Measurements from ENCODE around the gene PITPNM3. TPM values are rescaled to one million over a fixed set of nuclear protein-coding genes. Genes with fewer than 3 reads are reported as not detected.

The PITPNM3 gene
- polyA plus RNA-seq, 2 donors, result 9.5 to 14.4 TPM

DNA sequence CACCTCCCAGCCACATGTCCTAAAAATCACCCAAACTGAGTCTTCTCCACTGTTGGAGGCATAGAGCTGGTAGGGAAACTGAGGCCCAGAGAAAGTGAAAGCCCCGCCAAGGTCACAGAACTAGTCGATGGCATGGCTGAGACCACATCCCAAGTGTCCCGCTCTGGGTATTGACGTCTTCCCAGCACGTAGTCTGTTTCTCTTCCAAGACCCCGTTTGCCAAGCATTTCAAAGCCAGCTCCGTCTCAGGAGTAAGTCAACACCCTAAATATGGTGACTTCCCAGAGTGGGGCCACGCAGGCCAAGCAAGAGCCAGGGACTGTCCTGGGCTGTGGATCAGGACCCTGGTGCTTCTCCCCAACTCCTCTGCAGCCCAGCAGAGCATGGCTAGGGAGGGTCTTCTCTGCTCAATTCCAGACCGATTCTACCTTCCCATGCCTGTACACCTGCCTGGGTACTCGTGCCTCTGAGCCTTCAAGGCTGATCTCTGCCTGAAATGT, 19.7 kb downstream of the PITPNM3 start:
- peaks cover 5 to 27% of the 10 kb centered on the region in 2 donors for H3K36me3 ChIP-seq (ENCODE audit: control insufficient read depth in 2 of 2, insufficient read depth in 2 of 2, low read length in 1 of 2)
- 87 to 91% methylated on average over 10 of the region's 10 CpGs for WGBS, 2 donors
- H3K27ac ChIP-seq (ENCODE audit: low read depth in 2 of 2, low read length in 1 of 2), result no peak overlapping the region

DNA sequence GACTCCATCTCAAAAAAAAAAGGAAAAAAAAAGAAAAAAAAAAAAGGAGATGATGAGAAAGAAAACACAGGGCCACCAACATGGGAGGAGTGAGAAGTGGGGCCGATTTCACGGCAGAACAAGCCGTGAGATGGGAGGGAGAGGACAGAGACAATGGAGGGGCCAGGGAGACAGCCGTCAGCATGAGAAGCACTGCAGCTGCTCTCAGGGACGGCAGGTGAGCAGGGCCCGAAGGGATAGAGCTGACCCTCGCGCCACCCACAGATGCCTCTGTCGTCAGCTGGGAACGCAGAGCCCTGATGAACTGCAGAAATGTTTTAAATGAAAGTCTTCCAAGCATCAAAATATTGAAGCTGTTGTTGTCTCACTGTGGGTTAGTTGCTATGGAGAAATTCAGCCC, 20.3 kb downstream of the PITPNM3 start:
- no peaks in the 10 kb centered on the region for H3K27me3 ChIP-seq (ENCODE audit: control insufficient read depth in 1 of 2, insufficient read depth in 2 of 2, low read length in 2 of 2)
- no peak overlapping the region for H3K4me3 ChIP-seq (ENCODE audit: low read depth in 1 of 2, low read length in 2 of 2)
- peaks cover 0 to 3% of the 10 kb centered on the region in 2 donors for H3K4me1 ChIP-seq (ENCODE audit: control insufficient read depth in 2 of 2, insufficient read depth in 2 of 2, low read length in 1 of 2)
- no peaks in the 10 kb centered on the region for H3K9me3 ChIP-seq (ENCODE audit: control insufficient read depth in 2 of 2, insufficient read depth in 1 of 2, low read depth in 1 of 2, low read length in 1 of 2)
- no peak overlapping the region for H3K27ac ChIP-seq (ENCODE audit: low read depth in 2 of 2, low read length in 1 of 2)
- 84 to 91% methylated on average over 10 of the region's 10 CpGs for WGBS, 2 donors
- peaks cover 5 to 27% of the 10 kb centered on the region in 2 donors for H3K36me3 ChIP-seq (ENCODE audit: control insufficient read depth in 2 of 2, insufficient read depth in 2 of 2, low read length in 1 of 2)

More for the DNA sequence above, 19.7 kb downstream of the PITPNM3 start:
- Histone ChIP-seq H3K4me3 (ENCODE audit: low read depth in 1 of 2, low read length in 2 of 2) (no peak overlapping the region), H3K27me3 (ENCODE audit: control insufficient read depth in 1 of 2, insufficient read depth in 2 of 2, low read length in 2 of 2) (no peaks in the 10 kb centered on the region), H3K9me3 (ENCODE audit: control insufficient read depth in 2 of 2, insufficient read depth in 1 of 2, low read depth in 1 of 2, low read length in 1 of 2) (no peaks in the 10 kb centered on the region), H3K4me1 (ENCODE audit: control insufficient read depth in 2 of 2, insufficient read depth in 2 of 2, low read length in 1 of 2) (no peaks in the 10 kb centered on the region)

DNA sequence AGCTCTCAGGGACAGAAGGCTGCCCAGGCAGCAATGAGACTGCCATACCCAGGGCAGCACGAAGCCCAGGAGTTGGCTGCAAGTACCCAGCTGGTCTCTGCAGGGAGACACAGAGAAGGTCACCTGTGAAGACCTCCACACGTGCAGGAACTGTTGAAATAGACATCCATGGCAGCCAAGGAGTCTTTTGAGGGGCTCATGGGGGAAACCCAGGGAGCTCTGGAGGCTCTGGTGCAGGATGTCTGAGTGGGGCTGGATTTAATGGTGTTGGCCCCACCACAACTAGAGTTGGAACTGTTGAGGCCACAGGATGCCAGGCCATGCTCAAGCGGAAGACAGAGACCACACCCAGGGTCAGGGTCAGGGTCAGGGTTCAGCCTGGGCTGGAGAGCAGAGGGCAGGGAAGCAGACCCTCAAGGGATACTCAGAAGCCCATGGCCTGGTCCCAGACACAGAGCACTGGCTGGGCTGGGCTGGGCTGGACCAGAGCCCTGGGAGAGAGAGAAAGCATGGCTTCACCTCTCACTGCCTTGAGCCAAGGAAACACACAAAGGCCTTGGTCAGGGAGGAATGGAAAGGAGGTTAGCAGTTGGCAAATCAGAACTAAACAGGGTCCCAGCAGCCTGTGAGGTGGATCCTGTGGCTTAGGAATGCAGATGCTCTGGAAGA, 21.4 kb downstream of the PITPNM3 start:
- Histone ChIP-seq H3K4me3 (ENCODE audit: low read depth in 1 of 2, low read length in 2 of 2) (no peak overlapping the region), H3K36me3 (ENCODE audit: control insufficient read depth in 2 of 2, insufficient read depth in 2 of 2, low read length in 1 of 2) (peaks cover 5 to 27% of the 10 kb centered on the region in 2 donors), H3K9me3 (ENCODE audit: control insufficient read depth in 2 of 2, insufficient read depth in 1 of 2, low read depth in 1 of 2, low read length in 1 of 2) (no peaks in the 10 kb centered on the region), H3K27me3 (ENCODE audit: control insufficient read depth in 1 of 2, insufficient read depth in 2 of 2, low read length in 2 of 2) (no peaks in the 10 kb centered on the region), H3K4me1 (ENCODE audit: control insufficient read depth in 2 of 2, insufficient read depth in 2 of 2, low read length in 1 of 2) (peaks cover 0 to 3% of the 10 kb centered on the region in 2 donors), H3K27ac (ENCODE audit: low read depth in 2 of 2, low read length in 1 of 2) (no peak overlapping the region)
- WGBS, 2 donors, result 63 to 72% methylated on average over 3 of the region's 3 CpGs

DNA sequence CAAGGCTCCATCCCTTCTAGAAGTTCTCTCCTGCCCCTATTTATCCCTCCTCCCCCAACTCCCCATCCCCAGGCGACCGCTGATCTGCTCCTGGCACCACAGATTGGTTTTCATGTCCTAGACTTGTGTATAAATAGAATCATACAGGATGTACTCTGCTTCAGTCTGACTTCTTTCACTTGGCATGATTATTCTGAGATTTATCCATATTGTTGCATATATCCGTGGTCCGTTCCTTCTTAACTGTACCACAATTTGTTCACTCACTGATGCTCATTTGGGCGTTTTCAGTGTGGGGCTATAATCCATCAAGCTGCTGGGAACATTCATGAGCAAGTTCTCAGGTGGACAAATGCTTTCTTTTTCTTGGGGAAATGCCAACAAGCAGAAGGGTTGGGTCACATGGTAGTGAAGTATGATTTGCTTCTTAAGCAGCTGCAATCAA, 23.9 kb downstream of the PITPNM3 start:
- 65 to 74% methylated on average over 5 of the region's 5 CpGs for WGBS, 2 donors
- Histone ChIP-seq H3K9me3 (ENCODE audit: control insufficient read depth in 2 of 2, insufficient read depth in 1 of 2, low read depth in 1 of 2, low read length in 1 of 2) (no peaks in the 10 kb centered on the region), H3K4me3 (ENCODE audit: low read depth in 1 of 2, low read length in 2 of 2) (no peak overlapping the region), H3K27ac (ENCODE audit: low read depth in 2 of 2, low read length in 1 of 2) (no peak overlapping the region), H3K27me3 (ENCODE audit: control insufficient read depth in 1 of 2, insufficient read depth in 2 of 2, low read length in 2 of 2) (no peaks in the 10 kb centered on the region), H3K36me3 (ENCODE audit: control insufficient read depth in 2 of 2, insufficient read depth in 2 of 2, low read length in 1 of 2) (peaks cover 3 to 27% of the 10 kb centered on the region in 2 donors), H3K4me1 (ENCODE audit: control insufficient read depth in 2 of 2, insufficient read depth in 2 of 2, low read length in 1 of 2) (peaks cover 0 to 3% of the 10 kb centered on the region in 2 donors)

DNA sequence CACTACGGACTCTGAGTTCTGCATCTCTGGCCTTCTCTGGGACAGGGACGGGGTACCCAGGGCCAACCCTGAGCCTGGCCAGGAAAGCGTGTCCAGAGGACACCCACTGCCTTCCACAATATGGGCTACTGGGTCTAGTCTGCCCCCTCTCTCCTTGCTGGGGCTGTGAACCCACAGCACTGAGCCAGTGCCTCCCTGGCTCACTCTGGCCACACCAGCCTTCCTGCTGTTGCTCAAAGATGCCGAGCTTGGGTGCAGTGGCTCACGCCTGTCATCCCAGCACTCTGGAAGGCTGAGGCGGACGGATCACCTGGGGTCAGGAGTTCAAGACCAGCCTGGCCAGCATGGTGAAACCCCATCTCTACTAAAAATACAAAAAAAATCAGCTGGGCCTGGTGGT, 24.8 kb downstream of the PITPNM3 start:
- no peaks in the 10 kb centered on the region for H3K27me3 ChIP-seq (ENCODE audit: control insufficient read depth in 1 of 2, insufficient read depth in 2 of 2, low read length in 2 of 2)
- WGBS, 2 donors, result 85 to 95% methylated on average over 7 of the region's 7 CpGs
- H3K9me3 ChIP-seq (ENCODE audit: control insufficient read depth in 2 of 2, insufficient read depth in 1 of 2, low read depth in 1 of 2, low read length in 1 of 2), result no peaks in the 10 kb centered on the region
- H3K4me1 ChIP-seq (ENCODE audit: control insufficient read depth in 2 of 2, insufficient read depth in 2 of 2, low read length in 1 of 2), result peaks cover 0 to 3% of the 10 kb centered on the region in 2 donors
- H3K4me3 ChIP-seq (ENCODE audit: low read depth in 1 of 2, low read length in 2 of 2), result no peak overlapping the region
- peaks cover 3 to 19% of the 10 kb centered on the region in 2 donors for H3K36me3 ChIP-seq (ENCODE audit: control insufficient read depth in 2 of 2, insufficient read depth in 2 of 2, low read length in 1 of 2)
- H3K27ac ChIP-seq (ENCODE audit: low read depth in 2 of 2, low read length in 1 of 2), result no peak overlapping the region

DNA sequence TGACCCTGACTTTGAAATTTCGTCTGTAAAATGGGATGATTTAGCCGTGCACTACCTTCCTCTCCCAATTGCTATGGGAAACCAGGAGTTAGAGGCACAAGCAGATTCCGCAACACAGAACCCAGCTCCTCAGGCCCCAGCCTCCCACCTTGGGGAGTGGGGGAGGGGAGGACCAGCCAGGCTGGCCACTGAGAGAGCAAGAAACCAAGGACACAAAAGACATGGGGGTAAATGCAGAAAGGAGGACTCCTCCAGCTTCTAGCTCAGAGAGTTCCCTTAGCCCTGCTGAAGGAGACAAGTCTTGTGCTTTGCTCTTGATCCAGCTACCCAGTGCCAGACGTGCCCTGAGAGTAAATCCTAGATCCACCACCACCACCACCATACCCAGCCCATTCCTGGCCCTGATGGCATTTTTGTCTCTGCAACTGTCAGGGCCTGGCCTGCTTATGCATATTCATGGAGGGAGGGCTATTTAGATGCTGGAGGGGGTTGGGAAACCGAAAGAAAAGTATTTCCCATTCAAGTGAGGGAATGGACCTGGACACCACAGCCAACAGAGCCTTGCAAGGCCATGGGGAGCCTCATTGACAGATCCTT, 25.9 kb downstream of the PITPNM3 start:
- 84 to 86% methylated on average over 5 of the region's 5 CpGs for WGBS, 2 donors
- Histone ChIP-seq H3K36me3 (ENCODE audit: control insufficient read depth in 2 of 2, insufficient read depth in 2 of 2, low read length in 1 of 2) (peaks cover 3 to 16% of the 10 kb centered on the region in 2 donors), H3K27ac (ENCODE audit: low read depth in 2 of 2, low read length in 1 of 2) (no peak overlapping the region), H3K4me1 (ENCODE audit: control insufficient read depth in 2 of 2, insufficient read depth in 2 of 2, low read length in 1 of 2) (peaks cover 0 to 3% of the 10 kb centered on the region in 2 donors), H3K27me3 (ENCODE audit: control insufficient read depth in 1 of 2, insufficient read depth in 2 of 2, low read length in 2 of 2) (no peaks in the 10 kb centered on the region), H3K9me3 (ENCODE audit: control insufficient read depth in 2 of 2, insufficient read depth in 1 of 2, low read depth in 1 of 2, low read length in 1 of 2) (no peaks in the 10 kb centered on the region), H3K4me3 (ENCODE audit: low read depth in 1 of 2, low read length in 2 of 2) (no peak overlapping the region)

DNA sequence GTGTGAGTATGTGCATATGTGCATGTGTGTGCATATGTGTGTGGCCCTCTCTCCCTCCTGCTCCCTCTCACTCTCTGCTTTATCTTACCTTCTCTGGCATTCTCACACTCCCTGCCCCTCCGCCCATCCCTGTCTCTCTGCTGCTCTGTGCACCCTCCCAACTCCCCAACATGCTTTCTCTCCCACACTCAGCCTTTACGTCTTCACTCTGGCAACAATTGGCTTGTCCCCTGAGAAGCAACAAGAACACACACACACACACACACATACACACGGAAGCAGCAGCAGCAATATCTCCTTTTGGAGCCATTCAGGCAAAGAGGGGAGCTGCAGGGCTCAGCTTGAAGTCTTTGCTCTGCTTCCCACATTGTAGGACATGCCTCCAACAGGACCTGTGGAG, 27.8 kb downstream of the PITPNM3 start:
- Histone ChIP-seq H3K27me3 (ENCODE audit: control insufficient read depth in 1 of 2, insufficient read depth in 2 of 2, low read length in 2 of 2) (no peaks in the 10 kb centered on the region), H3K4me3 (ENCODE audit: low read depth in 1 of 2, low read length in 2 of 2) (no peak overlapping the region), H3K27ac (ENCODE audit: low read depth in 2 of 2, low read length in 1 of 2) (no peak overlapping the region), H3K9me3 (ENCODE audit: control insufficient read depth in 2 of 2, insufficient read depth in 1 of 2, low read depth in 1 of 2, low read length in 1 of 2) (no peaks in the 10 kb centered on the region), H3K4me1 (ENCODE audit: control insufficient read depth in 2 of 2, insufficient read depth in 2 of 2, low read length in 1 of 2) (peaks cover 0 to 5% of the 10 kb centered on the region in 2 donors), H3K36me3 (ENCODE audit: control insufficient read depth in 2 of 2, insufficient read depth in 2 of 2, low read length in 1 of 2) (peaks cover 0 to 10% of the 10 kb centered on the region in 2 donors)
- WGBS, 2 donors, result 71 to 76% methylated on average over 3 of the region's 3 CpGs

DNA sequence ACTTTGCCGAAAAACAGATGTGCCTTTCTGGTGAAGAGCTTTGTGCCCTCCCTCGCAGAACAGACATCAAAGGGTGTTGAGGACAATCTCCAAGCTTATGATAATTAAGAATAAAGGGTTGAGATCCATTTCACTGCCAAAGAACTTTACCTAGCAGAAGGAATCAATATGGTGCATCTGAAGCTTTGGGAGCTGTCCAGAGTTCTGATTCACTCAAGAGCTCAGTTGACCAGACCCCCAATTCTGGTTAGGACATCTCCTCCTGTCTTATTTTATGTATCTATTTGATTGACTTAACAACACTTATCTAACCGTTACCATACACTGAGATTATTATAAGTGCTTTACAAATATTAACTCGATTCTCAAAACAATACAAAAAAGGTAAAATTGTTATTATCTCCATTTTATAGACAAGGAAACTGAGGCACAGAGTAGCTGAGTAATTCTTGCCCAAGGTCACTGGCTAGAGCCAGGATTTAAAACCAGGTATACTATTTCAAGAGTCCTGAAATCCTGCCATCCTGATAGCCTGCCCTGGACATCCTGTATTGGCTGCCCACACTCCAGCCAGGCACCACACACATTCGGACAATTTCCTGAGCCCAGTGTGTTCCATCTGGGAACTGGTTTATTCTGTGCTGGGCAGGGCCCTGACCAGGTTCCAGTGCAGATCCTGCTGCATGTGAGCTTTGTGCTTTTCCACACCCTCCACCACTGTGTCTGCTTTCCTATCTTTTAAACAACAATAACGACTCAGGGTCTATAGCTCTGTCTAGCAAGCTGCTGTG, 29.8 kb downstream of the PITPNM3 start:
- peaks cover 0 to 4% of the 10 kb centered on the region in 2 donors for H3K4me1 ChIP-seq (ENCODE audit: control insufficient read depth in 2 of 2, insufficient read depth in 2 of 2, low read length in 1 of 2)
- no peaks in the 10 kb centered on the region for H3K9me3 ChIP-seq (ENCODE audit: control insufficient read depth in 2 of 2, insufficient read depth in 1 of 2, low read depth in 1 of 2, low read length in 1 of 2)
- no peak overlapping the region for H3K4me3 ChIP-seq (ENCODE audit: low read depth in 1 of 2, low read length in 2 of 2)
- no peak overlapping the region for H3K27ac ChIP-seq (ENCODE audit: low read depth in 2 of 2, low read length in 1 of 2)
- 87 to 94% methylated on average over 6 of the region's 6 CpGs for WGBS, 2 donors
- no peaks in the 10 kb centered on the region for H3K27me3 ChIP-seq (ENCODE audit: control insufficient read depth in 1 of 2, insufficient read depth in 2 of 2, low read length in 2 of 2)
- peaks cover 0 to 11% of the 10 kb centered on the region in 2 donors for H3K36me3 ChIP-seq (ENCODE audit: control insufficient read depth in 2 of 2, insufficient read depth in 2 of 2, low read length in 1 of 2)

DNA sequence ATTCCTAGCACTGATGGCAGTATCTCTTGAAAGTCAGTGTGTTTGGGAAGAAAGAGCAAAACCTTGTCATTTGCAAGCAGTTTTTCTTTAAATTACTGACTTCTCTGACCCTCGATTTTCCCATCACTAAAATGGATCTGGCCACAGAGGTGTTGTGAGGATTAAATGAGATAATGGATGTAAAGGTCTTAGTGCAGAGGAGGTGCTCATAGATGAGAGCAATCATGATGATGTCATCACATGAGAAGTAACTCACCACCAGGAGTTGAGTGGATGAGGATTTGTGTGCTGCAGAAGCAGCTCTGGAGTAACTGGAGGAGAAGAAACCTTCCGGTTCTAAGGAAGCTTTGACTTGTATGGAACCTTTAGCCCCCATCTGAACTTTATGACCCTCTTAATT, 30.6 kb downstream of the PITPNM3 start:
- Histone ChIP-seq H3K27me3 (ENCODE audit: control insufficient read depth in 1 of 2, insufficient read depth in 2 of 2, low read length in 2 of 2) (no peaks in the 10 kb centered on the region), H3K4me3 (ENCODE audit: low read depth in 1 of 2, low read length in 2 of 2) (no peak overlapping the region), H3K4me1 (ENCODE audit: control insufficient read depth in 2 of 2, insufficient read depth in 2 of 2, low read length in 1 of 2) (peaks cover 0 to 2% of the 10 kb centered on the region in 2 donors), H3K27ac (ENCODE audit: low read depth in 2 of 2, low read length in 1 of 2) (no peak overlapping the region), H3K36me3 (ENCODE audit: control insufficient read depth in 2 of 2, insufficient read depth in 2 of 2, low read length in 1 of 2) (peaks cover 0 to 13% of the 10 kb centered on the region in 2 donors), H3K9me3 (ENCODE audit: control insufficient read depth in 2 of 2, insufficient read depth in 1 of 2, low read depth in 1 of 2, low read length in 1 of 2) (no peaks in the 10 kb centered on the region)
- WGBS, 2 donors, result 86 to 91% methylated on average over 2 of the region's 2 CpGs
